NCI-H2107 treated with DMSO at 0.1 percent for 48 hours (cell line): ENCODE measurements around the gene HAPSTR1.

ENCODE experiments used
- DNase-seq: peaks from one replicate; lab custom pipeline; 2025; ENCODE audit not compliant: unreplicated experiment; lab: John Stamatoyannopoulos, UW

The HAPSTR1 gene

GRCh38 chr16:9095656-9096397 lies 4.4 kb downstream of the HAPSTR1 start:
- DNase-seq = no peak

- DNase-seq = no peak
Observed at GRCh38 chr16:9096416-9096952, 5.0 kb downstream of the HAPSTR1 start.

GRCh38 chr16:9097266-9098219 lies 6.1 kb downstream of the HAPSTR1 start:
- DNase-seq = no peak

GRCh38 chr16:9098377-9099090 lies 7.1 kb downstream of the HAPSTR1 start:
- DNase-seq = no peak

GRCh38 chr16:9099131-9099625 lies 7.7 kb downstream of the HAPSTR1 start:
- no peak for DNase-seq

GRCh38 chr16:9102379-9102778 lies 10.9 kb downstream of the HAPSTR1 start:
- no peak for DNase-seq

- no peak for DNase-seq
Observed at GRCh38 chr16:9102943-9103342, 11.5 kb downstream of the HAPSTR1 start.

GRCh38 chr16:9103546-9103945 lies 12.1 kb downstream of the HAPSTR1 start:
- no peak for DNase-seq

GRCh38 chr16:9105189-9105588 lies 13.7 kb downstream of the HAPSTR1 start:
- no peak for DNase-seq

GRCh38 chr16:9107025-9107970 lies 15.9 kb downstream of the HAPSTR1 start:
- DNase-seq = no peak

- no peak for DNase-seq
Observed at GRCh38 chr16:9109255-9109654, 17.8 kb downstream of the HAPSTR1 start.

GRCh38 chr16:9112166-9112843 lies 20.9 kb downstream of the HAPSTR1 start:
- no peak for DNase-seq

- DNase-seq = no peak
Observed at GRCh38 chr16:9112844-9113186, 21.4 kb downstream of the HAPSTR1 start.

- DNase-seq = no peak
Observed at GRCh38 chr16:9113707-9114106, 22.3 kb downstream of the HAPSTR1 start.

- no peak for DNase-seq
Observed at GRCh38 chr16:9114112-9114511, 22.7 kb downstream of the HAPSTR1 start.

GRCh38 chr16:9114842-9115241 lies 23.4 kb downstream of the HAPSTR1 start:
- DNase-seq = no peak

- DNase-seq = no peak
Observed at GRCh38 chr16:9115277-9115676, 23.8 kb downstream of the HAPSTR1 start.

- DNase-seq = no peak
Observed at GRCh38 chr16:9116141-9116540, 24.7 kb downstream of the HAPSTR1 start.

GRCh38 chr16:9118170-9118569 lies 26.7 kb downstream of the HAPSTR1 start:
- DNase-seq = no peak
